ENCODE data around the gene AQP9.
"Not testable (repeated sequence)": the region's sequence is repeated elsewhere in the genome, so short reads cannot be mapped to it uniquely, and the experiment has no call there.

The AQP9 gene

GRCh38 chr15:58179741-58180381, 41.7 kb downstream of the AQP9 start:
- no peak for DNase-seq (ENCODE audit: low read depth in 2 of 2)

- no peak for DNase-seq (ENCODE audit: low read depth in 2 of 2)
Observed at GRCh38 chr15:58182460-58183163, 44.4 kb downstream of the AQP9 start.

GRCh38 chr15:58185439-58185838, 47.3 kb downstream of the AQP9 start:
- no peak for DNase-seq (ENCODE audit: low read depth in 2 of 2)

- DNase-seq (ENCODE audit: low read depth in 2 of 2) = no peak
Observed at GRCh38 chr15:58189148-58189811, 51.1 kb downstream of the AQP9 start.

- no peak for DNase-seq (ENCODE audit: low read depth in 2 of 2)
Observed at GRCh38 chr15:58190419-58190818, 52.2 kb downstream of the AQP9 start.

GRCh38 chr15:58193636-58194035, 55.5 kb downstream of the AQP9 start:
- DNase-seq (ENCODE audit: low read depth in 2 of 2) = not testable (repeated sequence)

- no peak for DNase-seq (ENCODE audit: low read depth in 2 of 2)
Observed at GRCh38 chr15:58200739-58201138, 62.6 kb downstream of the AQP9 start.

- no peak for DNase-seq (ENCODE audit: low read depth in 2 of 2)
Observed at GRCh38 chr15:58201516-58201915, 63.3 kb downstream of the AQP9 start.

- DNase-seq (ENCODE audit: low read depth in 2 of 2) = no peak
Observed at GRCh38 chr15:58203537-58203936, 65.4 kb downstream of the AQP9 start.

- DNase-seq (ENCODE audit: low read depth in 2 of 2) = no peak
Observed at GRCh38 chr15:58206151-58206550, 68.0 kb downstream of the AQP9 start.

GRCh38 chr15:58208217-58208616, 70.0 kb downstream of the AQP9 start:
- DNase-seq (ENCODE audit: low read depth in 2 of 2) = not testable (repeated sequence)

- not testable (repeated sequence) for DNase-seq (ENCODE audit: low read depth in 2 of 2)
Observed at GRCh38 chr15:58209007-58209481, 70.9 kb downstream of the AQP9 start.

GRCh38 chr15:58210031-58210430, 71.8 kb downstream of the AQP9 start:
- not testable (repeated sequence) for DNase-seq (ENCODE audit: low read depth in 2 of 2)

GRCh38 chr15:58212909-58213526, 74.8 kb downstream of the AQP9 start:
- no peak for DNase-seq (ENCODE audit: low read depth in 2 of 2)

GRCh38 chr15:58213587-58214338, 75.6 kb downstream of the AQP9 start:
- DNase-seq (ENCODE audit: low read depth in 2 of 2) = no peak

GRCh38 chr15:58214591-58215340, 76.6 kb downstream of the AQP9 start:
- DNase-seq (ENCODE audit: low read depth in 2 of 2) = no peak

GRCh38 chr15:58217460-58217859, 79.3 kb downstream of the AQP9 start:
- DNase-seq (ENCODE audit: low read depth in 2 of 2) = no peak

GRCh38 chr15:58221591-58222241, 83.5 kb downstream of the AQP9 start:
- DNase-seq (ENCODE audit: low read depth in 2 of 2) = no peak

GRCh38 chr15:58222679-58223078, 84.5 kb downstream of the AQP9 start:
- no peak for DNase-seq (ENCODE audit: low read depth in 2 of 2)

GRCh38 chr15:58223432-58223831, 85.3 kb downstream of the AQP9 start:
- DNase-seq (ENCODE audit: low read depth in 2 of 2) = no peak

All from stimulated activated CD8-positive, alpha-beta memory T cell treated with anti-CD3 and anti-CD28 coated beads, Interleukin-7, amount 100 ng/mL, for 4 hours (primary cell).